Prostate gland (tissue), 2 donors: ENCODE data around the gene ZGPAT.
"Not testable (repeated sequence)": the region's sequence is repeated elsewhere in the genome, so short reads cannot be mapped to it uniquely, and the experiment has no call there.

Experiments
- CTCF ChIP-seq, 4 experiments: fragments of 200-600 bp in 2 of 4; fragments of 450-650 bp in 2 of 4; sonication (generic) in 2 of 4; IDR thresholded peaks; 1 replicate in 3 of 4; 2 replicates in 1 of 4; pipeline ENCODE4 v1.5.1; 2016 to 2019; ENCODE audit warnings: antibody characterized with exemption in 4 of 4, mild to moderate bottlenecking in 2 of 4, moderate library complexity in 2 of 4
- POLR2AphosphoS5 ChIP-seq: sonication (generic); formaldehyde crosslinking; IDR thresholded peaks from one replicate; pipeline ENCODE4 v1.6.1; 2017; ENCODE audit warnings: antibody characterized with exemption

- TF ChIP-seq CTCF (IDR thresholded peaks at IDR 0.05); POLR2AphosphoS5: not testable (repeated sequence)
Measured at GRCh38 chr20:63660174-63660573, 47.7 kb upstream of the ZGPAT start.
